HFF-Myc (cell line): ENCODE results near the gene INSR.

Experiments
- DNase-seq: peaks from one replicate; pipeline ENCODE4 v3.0.0-alpha.2; 2011; ENCODE audit warnings: low read depth; ENCODE audit errors: extremely low read depth
- H3K4me3 ChIP-seq: replicated peaks from 2 replicates; pipeline ENCODE4 v1.5.1; 2011; ENCODE audit warnings: low read depth, mild to moderate bottlenecking, control low read depth, low read length
- CTCF ChIP-seq: IDR thresholded peaks from 2 replicates; pipeline ENCODE4 v1.5.1; 2012; ENCODE audit warnings: mild to moderate bottlenecking, low read depth, low read length, control low read depth; ENCODE audit errors: missing control alignments

Gene INSR

GRCh38 chr19:7182489-7182888 lies 111.7 kb downstream of the INSR start:
- TF ChIP-seq CTCF: no peak
- no peak overlapping the region for H3K4me3 ChIP-seq
- DNase-seq: no peak

- DNase-seq: no peak
- no peak for TF ChIP-seq CTCF
- no peak overlapping the region for H3K4me3 ChIP-seq
Observed at GRCh38 chr19:7179917-7180306, 114.3 kb downstream of the INSR start.

- TF ChIP-seq CTCF: no peak
- no peak overlapping the region for H3K4me3 ChIP-seq
- DNase-seq: no peak
Observed at GRCh38 chr19:7177926-7178325, 116.3 kb downstream of the INSR start.

GRCh38 chr19:7176792-7177191 lies 117.4 kb downstream of the INSR start:
- no peak for DNase-seq
- TF ChIP-seq CTCF: no peak

GRCh38 chr19:7172794-7173193 lies 121.4 kb downstream of the INSR start:
- H3K4me3 ChIP-seq: no peak overlapping the region
- TF ChIP-seq CTCF: no peak
- DNase-seq: no peak

More at GRCh38 chr19:7176792-7177191, 117.4 kb downstream of the INSR start:
- no peak overlapping the region for H3K4me3 ChIP-seq

- DNase-seq: no peak
- no peak for TF ChIP-seq CTCF
- H3K4me3 ChIP-seq: no peak overlapping the region
Observed at GRCh38 chr19:7170983-7171382, 123.2 kb downstream of the INSR start.

- DNase-seq: no peak
- TF ChIP-seq CTCF: no peak
- no peak overlapping the region for H3K4me3 ChIP-seq
Observed at GRCh38 chr19:7168941-7169340, 125.3 kb downstream of the INSR start.
